Chondrocyte (in vitro differentiated cells): ENCODE data around the gene GARNL3. TPM values are rescaled to one million over a fixed set of nuclear protein-coding genes. Genes with fewer than 3 reads are reported as not detected.
A peak's percentile ranks its signal among the peaks of the same experiment; 100 is the strongest.

Source experiments
- DNase-seq: peaks from one replicate; pipeline ENCODE4 v3.0.0; 2021; ENCODE audit warnings: mixed read lengths, low spot score
- H3K27ac Mint-ChIP-seq: one replicate; pipeline ENCODE4 v1.8.0; 2021; ENCODE audit warnings: mild to moderate bottlenecking, moderate library complexity, mixed read lengths; ENCODE audit not compliant: unreplicated experiment
- H3K27me3 Mint-ChIP-seq: 2 replicates; pipeline ENCODE4 v1.8.0; 2021; ENCODE audit warnings: low read depth, mixed read lengths
- H3K36me3 Mint-ChIP-seq: 2 replicates; pipeline ENCODE4 v1.8.0; 2021; ENCODE audit warnings: low read depth, mixed read lengths
- H3K4me1 Mint-ChIP-seq: 2 replicates; pipeline ENCODE4 v1.8.0; 2021; ENCODE audit warnings: low read depth, mild to moderate bottlenecking, mixed read lengths
- H3K4me3 Mint-ChIP-seq: one replicate; pipeline ENCODE4 v1.8.0; 2021; ENCODE audit warnings: mild to moderate bottlenecking, moderate library complexity, mixed read lengths; ENCODE audit not compliant: unreplicated experiment
- H3K9me3 Mint-ChIP-seq: 2 replicates; pipeline ENCODE4 v1.8.0; 2021; ENCODE audit warnings: low read depth, mixed read lengths
- CTCF ChIP-seq: fragments of 200-600 bp; sonication (generic); IDR thresholded peaks from 2 replicates; pipeline ENCODE4 v1.5.0; 2021; ENCODE audit warnings: antibody characterized with exemption, mild to moderate bottlenecking, moderate library complexity
- total RNA-seq: library from RNA; stranded (reverse); gene quantifications from 3 replicates; pipeline ENCODE4 v1.2.1, GENCODE V29; 2021

GARNL3 gene
- total RNA-seq, 1 donor from 2014 or later = 8.9 TPM

- Mint-ChIP-seq H3K4me3 (no peak overlapping the region), H3K27ac (no peak overlapping the region), H3K36me3 (peaks cover 15% of the 10 kb centered on the region), H3K27me3 (no peaks in the 10 kb centered on the region), H3K9me3 (no peaks in the 10 kb centered on the region), H3K4me1 (peaks cover 11% of the 10 kb centered on the region)
- DNase-seq = no peak
- no peak for TF ChIP-seq CTCF
Observed at GRCh38 chr9:127330501-127330900, 65.9 kb downstream of the GARNL3 start.

GRCh38 chr9:127333221-127334064 is 68.9 kb downstream of the GARNL3 start:
- peaks cover 9% of the 10 kb centered on the region for H3K36me3 Mint-ChIP-seq
- no peaks in the 10 kb centered on the region for H3K27me3 Mint-ChIP-seq
- no peak for DNase-seq
- TF ChIP-seq CTCF = no peak
- peaks cover 2% of the 10 kb centered on the region for H3K9me3 Mint-ChIP-seq
- H3K4me3 Mint-ChIP-seq = no peak overlapping the region
- H3K4me1 Mint-ChIP-seq = peaks cover 38% of the 10 kb centered on the region
- H3K27ac Mint-ChIP-seq = peak overlapping the region; percentile 28

- Mint-ChIP-seq H3K27ac (no peak overlapping the region), H3K36me3 (peaks cover 10% of the 10 kb centered on the region), H3K27me3 (no peaks in the 10 kb centered on the region), H3K4me3 (no peak overlapping the region), H3K9me3 (peaks cover 2% of the 10 kb centered on the region), H3K4me1 (peaks cover 38% of the 10 kb centered on the region)
- no peak for DNase-seq
- TF ChIP-seq CTCF = no peak
Observed at GRCh38 chr9:127334725-127335124, 70.2 kb downstream of the GARNL3 start.

GRCh38 chr9:127336086-127336485 is 71.5 kb downstream of the GARNL3 start:
- DNase-seq = no peak
- H3K27me3 Mint-ChIP-seq = no peaks in the 10 kb centered on the region
- TF ChIP-seq CTCF = no peak
- peak overlapping the region; percentile 97 for H3K27ac Mint-ChIP-seq
- H3K4me1 Mint-ChIP-seq = peaks cover 46% of the 10 kb centered on the region
- peaks cover 2% of the 10 kb centered on the region for H3K9me3 Mint-ChIP-seq
- H3K36me3 Mint-ChIP-seq = peaks cover 16% of the 10 kb centered on the region
- H3K4me3 Mint-ChIP-seq = no peak overlapping the region

GRCh38 chr9:127336506-127337352 is 72.2 kb downstream of the GARNL3 start:
- Mint-ChIP-seq H3K4me1 (peaks cover 47% of the 10 kb centered on the region), H3K9me3 (peaks cover 2% of the 10 kb centered on the region), H3K4me3 (peak overlapping the region; percentile 31), H3K27me3 (no peaks in the 10 kb centered on the region), H3K36me3 (peaks cover 18% of the 10 kb centered on the region), H3K27ac (peak overlapping the region; percentile 97)
- no peak for DNase-seq
- TF ChIP-seq CTCF = no peak
